ENCODE measurements around the gene FAM131B.

DNA sequence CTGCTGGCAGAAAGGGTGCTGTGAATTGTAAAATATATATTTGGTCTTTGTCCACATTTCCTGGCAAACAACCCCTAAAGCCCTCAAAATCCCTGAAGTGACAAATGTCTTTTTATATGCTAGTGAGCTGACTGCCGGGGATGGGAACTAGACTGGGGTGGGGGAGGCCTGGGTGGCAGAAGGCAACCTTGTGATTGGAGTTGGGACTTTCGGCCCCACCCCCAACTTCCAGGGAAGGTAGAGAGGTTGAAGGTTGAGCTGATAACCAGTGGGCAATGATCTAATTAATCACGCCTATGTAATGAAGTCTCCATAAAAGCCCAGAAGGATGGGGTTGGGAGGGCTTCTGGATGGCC, 43.5 kb upstream of the FAM131B start:
- TF ChIP-seq, protein P1, sequence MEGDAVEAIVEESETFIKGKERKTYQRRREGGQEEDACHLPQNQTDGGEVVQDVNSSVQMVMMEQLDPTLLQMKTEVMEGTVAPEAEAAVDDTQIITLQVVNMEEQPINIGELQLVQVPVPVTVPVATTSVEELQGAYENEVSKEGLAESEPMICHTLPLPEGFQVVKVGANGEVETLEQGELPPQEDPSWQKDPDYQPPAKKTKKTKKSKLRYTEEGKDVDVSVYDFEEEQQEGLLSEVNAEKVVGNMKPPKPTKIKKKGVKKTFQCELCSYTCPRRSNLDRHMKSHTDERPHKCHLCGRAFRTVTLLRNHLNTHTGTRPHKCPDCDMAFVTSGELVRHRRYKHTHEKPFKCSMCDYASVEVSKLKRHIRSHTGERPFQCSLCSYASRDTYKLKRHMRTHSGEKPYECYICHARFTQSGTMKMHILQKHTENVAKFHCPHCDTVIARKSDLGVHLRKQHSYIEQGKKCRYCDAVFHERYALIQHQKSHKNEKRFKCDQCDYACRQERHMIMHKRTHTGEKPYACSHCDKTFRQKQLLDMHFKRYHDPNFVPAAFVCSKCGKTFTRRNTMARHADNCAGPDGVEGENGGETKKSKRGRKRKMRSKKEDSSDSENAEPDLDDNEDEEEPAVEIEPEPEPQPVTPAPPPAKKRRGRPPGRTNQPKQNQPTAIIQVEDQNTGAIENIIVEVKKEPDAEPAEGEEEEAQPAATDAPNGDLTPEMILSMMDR (IDR thresholded peaks at IDR 0.05): no peak
- no peak for TF ChIP-seq JAZF1 (CRISPR knock-in tag; IDR thresholded peaks at IDR 0.05)
- TF ChIP-seq, protein P2, sequence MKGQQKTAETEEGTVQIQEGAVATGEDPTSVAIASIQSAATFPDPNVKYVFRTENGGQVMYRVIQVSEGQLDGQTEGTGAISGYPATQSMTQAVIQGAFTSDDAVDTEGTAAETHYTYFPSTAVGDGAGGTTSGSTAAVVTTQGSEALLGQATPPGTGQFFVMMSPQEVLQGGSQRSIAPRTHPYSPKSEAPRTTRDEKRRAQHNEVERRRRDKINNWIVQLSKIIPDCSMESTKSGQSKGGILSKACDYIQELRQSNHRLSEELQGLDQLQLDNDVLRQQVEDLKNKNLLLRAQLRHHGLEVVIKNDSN (CRISPR knock-in tag; IDR thresholded peaks at IDR 0.05): no peak
- TF ChIP-seq ZNF232 (CRISPR knock-in tag; IDR thresholded peaks at IDR 0.05): no peak
- TF ChIP-seq, protein P3, sequence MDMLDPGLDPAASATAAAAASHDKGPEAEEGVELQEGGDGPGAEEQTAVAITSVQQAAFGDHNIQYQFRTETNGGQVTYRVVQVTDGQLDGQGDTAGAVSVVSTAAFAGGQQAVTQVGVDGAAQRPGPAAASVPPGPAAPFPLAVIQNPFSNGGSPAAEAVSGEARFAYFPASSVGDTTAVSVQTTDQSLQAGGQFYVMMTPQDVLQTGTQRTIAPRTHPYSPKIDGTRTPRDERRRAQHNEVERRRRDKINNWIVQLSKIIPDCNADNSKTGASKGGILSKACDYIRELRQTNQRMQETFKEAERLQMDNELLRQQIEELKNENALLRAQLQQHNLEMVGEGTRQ (CRISPR knock-in tag; IDR thresholded peaks at IDR 0.05): no peak
- no peak for TF ChIP-seq ZNF396 (CRISPR knock-in tag; IDR thresholded peaks at IDR 0.05; ENCODE audit: borderline replicate concordance)
- TF ChIP-seq, protein P4, sequence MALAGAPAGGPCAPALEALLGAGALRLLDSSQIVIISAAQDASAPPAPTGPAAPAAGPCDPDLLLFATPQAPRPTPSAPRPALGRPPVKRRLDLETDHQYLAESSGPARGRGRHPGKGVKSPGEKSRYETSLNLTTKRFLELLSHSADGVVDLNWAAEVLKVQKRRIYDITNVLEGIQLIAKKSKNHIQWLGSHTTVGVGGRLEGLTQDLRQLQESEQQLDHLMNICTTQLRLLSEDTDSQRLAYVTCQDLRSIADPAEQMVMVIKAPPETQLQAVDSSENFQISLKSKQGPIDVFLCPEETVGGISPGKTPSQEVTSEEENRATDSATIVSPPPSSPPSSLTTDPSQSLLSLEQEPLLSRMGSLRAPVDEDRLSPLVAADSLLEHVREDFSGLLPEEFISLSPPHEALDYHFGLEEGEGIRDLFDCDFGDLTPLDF (CRISPR knock-in tag; IDR thresholded peaks at IDR 0.05): no peak
- TF ChIP-seq, protein P5, sequence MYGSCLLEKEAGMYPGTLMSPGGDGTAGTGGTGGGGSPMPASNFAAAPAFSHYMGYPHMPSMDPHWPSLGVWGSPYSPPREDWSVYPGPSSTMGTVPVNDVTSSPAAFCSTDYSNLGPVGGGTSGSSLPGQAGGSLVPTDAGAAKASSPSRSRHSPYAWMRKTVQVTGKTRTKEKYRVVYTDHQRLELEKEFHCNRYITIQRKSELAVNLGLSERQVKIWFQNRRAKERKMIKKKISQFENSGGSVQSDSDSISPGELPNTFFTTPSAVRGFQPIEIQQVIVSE (CRISPR knock-in tag; IDR thresholded peaks at IDR 0.05; ENCODE audit: borderline replicate concordance): no peak
- TF ChIP-seq, protein P6, sequence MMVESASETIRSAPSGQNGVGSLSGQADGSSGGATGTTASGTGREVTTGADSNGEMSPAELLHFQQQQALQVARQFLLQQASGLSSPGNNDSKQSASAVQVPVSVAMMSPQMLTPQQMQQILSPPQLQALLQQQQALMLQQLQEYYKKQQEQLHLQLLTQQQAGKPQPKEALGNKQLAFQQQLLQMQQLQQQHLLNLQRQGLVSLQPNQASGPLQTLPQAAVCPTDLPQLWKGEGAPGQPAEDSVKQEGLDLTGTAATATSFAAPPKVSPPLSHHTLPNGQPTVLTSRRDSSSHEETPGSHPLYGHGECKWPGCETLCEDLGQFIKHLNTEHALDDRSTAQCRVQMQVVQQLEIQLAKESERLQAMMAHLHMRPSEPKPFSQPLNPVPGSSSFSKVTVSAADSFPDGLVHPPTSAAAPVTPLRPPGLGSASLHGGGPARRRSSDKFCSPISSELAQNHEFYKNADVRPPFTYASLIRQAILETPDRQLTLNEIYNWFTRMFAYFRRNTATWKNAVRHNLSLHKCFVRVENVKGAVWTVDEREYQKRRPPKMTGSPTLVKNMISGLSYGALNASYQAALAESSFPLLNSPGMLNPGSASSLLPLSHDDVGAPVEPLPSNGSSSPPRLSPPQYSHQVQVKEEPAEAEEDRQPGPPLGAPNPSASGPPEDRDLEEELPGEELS (CRISPR knock-in tag; IDR thresholded peaks at IDR 0.05): no peak
